Astrocyte (in vitro differentiated cells and primary cell): ENCODE data around the gene OXSR1.

Source experiments
- EZH2 ChIP-seq: IDR thresholded peaks from 2 replicates; pipeline ENCODE4 v1.6.1; 2012; ENCODE audit warnings: mild to moderate bottlenecking, low read length, inconsistent platforms; ENCODE audit not compliant: insufficient read depth
- TF ChIP-seq, protein P1 (sequence below): IDR thresholded peaks from 2 replicates; pipeline ENCODE4 v1.5.1; 2011; ENCODE audit warnings: low read depth, mild to moderate bottlenecking, inconsistent platforms, low read length, moderate library complexity; ENCODE audit not compliant: insufficient read depth

DNA sequence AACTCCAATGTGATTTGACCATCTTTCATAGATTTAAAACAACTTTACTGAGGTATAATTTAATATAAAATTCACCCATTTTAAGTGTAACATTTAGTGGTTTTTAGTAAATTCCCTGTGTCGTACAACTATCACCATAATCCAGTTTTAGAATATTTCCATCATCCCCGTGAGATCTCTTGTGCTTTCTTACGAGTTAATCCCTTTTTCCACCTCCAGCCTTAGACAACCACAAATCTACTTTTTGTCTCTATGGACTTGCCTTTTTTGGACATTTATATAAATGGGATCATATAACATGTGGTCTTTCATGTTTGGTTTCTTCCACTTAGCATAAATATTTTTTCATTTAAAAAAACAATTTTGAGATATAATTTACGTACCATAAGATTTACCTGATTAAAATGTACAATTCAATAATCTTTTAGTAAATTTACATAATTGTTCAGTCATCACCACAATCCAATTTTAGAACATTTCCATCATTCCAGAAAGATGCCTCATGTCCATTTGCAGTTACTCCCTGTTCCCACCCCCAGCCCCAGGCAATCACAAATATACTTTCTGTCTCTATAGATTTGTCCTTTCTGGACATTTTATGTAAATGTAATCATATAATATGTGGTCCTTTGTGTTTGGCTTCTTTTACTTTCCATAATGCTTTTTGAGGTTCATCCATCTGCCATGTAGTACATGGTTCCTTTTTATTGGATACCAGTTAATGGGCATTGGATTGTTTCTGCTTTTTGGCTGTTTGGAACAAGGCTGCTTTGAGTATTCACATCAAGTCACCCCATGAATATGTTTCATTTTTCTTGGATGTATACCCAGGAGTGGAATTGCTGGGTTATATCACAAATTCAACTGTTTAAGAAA lies 3.1 kb downstream of the OXSR1 start:
- TF ChIP-seq, protein P1, sequence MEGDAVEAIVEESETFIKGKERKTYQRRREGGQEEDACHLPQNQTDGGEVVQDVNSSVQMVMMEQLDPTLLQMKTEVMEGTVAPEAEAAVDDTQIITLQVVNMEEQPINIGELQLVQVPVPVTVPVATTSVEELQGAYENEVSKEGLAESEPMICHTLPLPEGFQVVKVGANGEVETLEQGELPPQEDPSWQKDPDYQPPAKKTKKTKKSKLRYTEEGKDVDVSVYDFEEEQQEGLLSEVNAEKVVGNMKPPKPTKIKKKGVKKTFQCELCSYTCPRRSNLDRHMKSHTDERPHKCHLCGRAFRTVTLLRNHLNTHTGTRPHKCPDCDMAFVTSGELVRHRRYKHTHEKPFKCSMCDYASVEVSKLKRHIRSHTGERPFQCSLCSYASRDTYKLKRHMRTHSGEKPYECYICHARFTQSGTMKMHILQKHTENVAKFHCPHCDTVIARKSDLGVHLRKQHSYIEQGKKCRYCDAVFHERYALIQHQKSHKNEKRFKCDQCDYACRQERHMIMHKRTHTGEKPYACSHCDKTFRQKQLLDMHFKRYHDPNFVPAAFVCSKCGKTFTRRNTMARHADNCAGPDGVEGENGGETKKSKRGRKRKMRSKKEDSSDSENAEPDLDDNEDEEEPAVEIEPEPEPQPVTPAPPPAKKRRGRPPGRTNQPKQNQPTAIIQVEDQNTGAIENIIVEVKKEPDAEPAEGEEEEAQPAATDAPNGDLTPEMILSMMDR = no peak
- no peak for TF ChIP-seq EZH2
